ENCODE measurements around the gene AKR7A3. TPM values are rescaled to one million over a fixed set of nuclear protein-coding genes. Genes with fewer than 3 reads are reported as not detected.

The AKR7A3 gene
- polyA plus RNA-seq, 1 of the 3 experiments (the other 2 are of a cell fraction), result 0.38 TPM

DNA sequence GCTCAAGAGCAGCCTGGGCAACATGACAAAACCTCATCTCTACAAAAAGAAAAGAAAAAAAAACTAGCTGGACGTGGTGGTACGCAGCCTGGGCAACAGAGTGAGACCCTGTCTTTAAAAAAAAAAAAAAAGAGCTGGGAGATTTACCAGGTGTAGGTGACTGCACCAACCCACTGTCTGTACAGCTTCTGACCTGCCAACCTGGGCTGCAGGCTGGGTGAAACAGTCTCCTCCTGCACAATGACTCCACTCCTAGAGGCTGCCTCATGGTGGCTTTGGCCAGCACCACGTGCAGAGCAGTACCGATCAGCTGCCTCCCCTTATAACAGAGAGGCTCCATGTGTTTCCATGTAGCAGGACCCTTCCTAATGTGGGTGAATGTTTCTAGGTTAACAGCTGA, 33.3 kb downstream of the AKR7A3 start:
- no peak for DNase-seq
- Histone ChIP-seq H3K4me3 (ENCODE audit: low read depth in 2 of 2, low read length in 1 of 2) (no peak overlapping the region), H3K27ac (ENCODE audit: low read depth in 2 of 2, low read length in 1 of 2) (no peak overlapping the region), H3K9ac (no peak overlapping the region), H2AFZ (ENCODE audit: low read depth) (no peak overlapping the region), H3K9me3 (no peaks in the 10 kb centered on the region), H3K79me2 (ENCODE audit: insufficient read depth) (peaks cover 66% of the 10 kb centered on the region), H3K4me2 (no peak overlapping the region), H3K4me1 (ENCODE audit: control insufficient read depth in 1 of 2, insufficient read depth in 2 of 2, low read depth in 1 of 2, low read length in 1 of 2) (peaks cover 11 to 16% of the 10 kb centered on the region in 2 experiments; a peak in 3 of 4 replicates), H3F3A (replicated peaks; ENCODE audit: insufficient read depth) (peaks cover 3% of the 10 kb centered on the region), H3K27me3 (ENCODE audit: insufficient read depth) (no peaks in the 10 kb centered on the region), H3K9me2 (no peaks in the 10 kb centered on the region), H3K36me3 (replicated peaks in 1 of 2; ENCODE audit: control insufficient read depth in 1 of 2, insufficient read depth in 2 of 2, low read length in 1 of 2) (peaks cover 15 to 43% of the 10 kb centered on the region in 2 experiments), H4K20me1 (ENCODE audit: insufficient read depth) (peaks cover 13% of the 10 kb centered on the region; the same call in 1 of the 2 replicates)
- TF ChIP-seq NRF1 (IDR thresholded peaks at IDR 0.05; ENCODE audit: low read depth, low read length) (no peak), NFIC (IDR thresholded peaks at IDR 0.05; ENCODE audit: borderline replicate concordance) (no peak), TEAD4 (IDR thresholded peaks at IDR 0.05; ENCODE audit: borderline replicate concordance, insufficient read depth) (no peak), POLR2AphosphoS5 (IDR thresholded peaks at IDR 0.05; ENCODE audit: low read depth, low read length) (no peak), USF1 (IDR thresholded peaks at IDR 0.05; ENCODE audit: borderline replicate concordance, low read depth) (no peak), FOSL2 (IDR thresholded peaks at IDR 0.05; ENCODE audit: borderline replicate concordance, low read depth) (no peak), FOXJ3 (CRISPR knock-in tag; IDR thresholded peaks at IDR 0.05) (no peak), TAF1 (IDR thresholded peaks at IDR 0.05; ENCODE audit: borderline replicate concordance, low read depth, low read length) (no peak), EP300 (IDR thresholded peaks at IDR 0.05; ENCODE audit: borderline replicate concordance in 1 of 2, low read depth in 1 of 2, low read length in 1 of 2) (no peak), FOXM1 (IDR thresholded peaks at IDR 0.05; ENCODE audit: low read depth) (no peak), YY1 (IDR thresholded peaks at IDR 0.05; ENCODE audit: low read depth) (no peak), GABPA (IDR thresholded peaks at IDR 0.05; ENCODE audit: low read depth) (no peak), ELF1 (IDR thresholded peaks at IDR 0.05) (no peak), USF2 (IDR thresholded peaks at IDR 0.05; ENCODE audit: borderline replicate concordance, low read depth, low read length) (no peak), EZH2phosphoT487 (IDR thresholded peaks at IDR 0.05; ENCODE audit: borderline replicate concordance, low read depth) (no peak), RCOR1 (IDR thresholded peaks at IDR 0.05; ENCODE audit: low read length) (no peak)
- ChIA-PET CTCF (interaction anchor here (0.6 to 1.8 kb wide), 4 partner anchors 14 to 399 kb away, joined by 3 to 4 read pairs (median 3); no protein-coding TSS in a partner anchor), POLR2A (no interaction called here)
- 92% methylated on average over 2 of the region's 4 CpGs for WGBS (ENCODE audit: low lambda C conversion rate)

DNA sequence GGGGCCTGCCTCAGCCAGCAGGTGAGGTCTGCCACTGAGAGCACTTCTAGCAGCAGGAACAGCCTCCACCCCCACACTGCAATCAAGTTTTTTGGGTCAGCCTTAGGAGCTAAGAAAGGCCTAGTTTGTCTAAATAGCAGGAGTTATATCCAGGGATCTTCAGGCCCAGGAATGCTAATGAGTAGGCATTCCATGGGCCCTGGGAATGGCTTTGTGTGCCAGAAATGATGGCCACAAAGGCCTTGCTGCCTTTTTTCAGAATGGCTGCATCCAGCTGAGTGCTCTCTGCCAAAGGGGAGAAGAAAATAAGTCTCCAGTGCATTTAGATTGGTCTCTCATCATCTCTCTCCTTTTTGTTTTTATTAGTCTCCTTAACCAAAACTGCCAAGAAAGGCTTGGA, 34.2 kb downstream of the AKR7A3 start:
- H3K36me3 ChIP-seq (replicated peaks in 1 of 2; ENCODE audit: control insufficient read depth in 1 of 2, insufficient read depth in 2 of 2, low read length in 1 of 2), result peaks cover 15 to 38% of the 10 kb centered on the region in 2 experiments
- CTCF ChIA-PET, result interaction anchor here (0.9 to 1.5 kb wide), 2 partner anchors 13 to 397 kb away, joined by 4 read pairs; no protein-coding TSS in a partner anchor
- DNase-seq, result no peak
- TF ChIP-seq JUND (IDR thresholded peaks at IDR 0.05) (no peak), USF2 (IDR thresholded peaks at IDR 0.05; ENCODE audit: borderline replicate concordance, low read depth, low read length) (no peak), GABPA (IDR thresholded peaks at IDR 0.05; ENCODE audit: low read depth) (no peak), RFX5 (IDR thresholded peaks at IDR 0.05; ENCODE audit: low read length) (no peak), NRF1 (IDR thresholded peaks at IDR 0.05; ENCODE audit: low read depth, low read length) (no peak), SMC3 (IDR thresholded peaks at IDR 0.05; ENCODE audit: low read depth, low read length) (no peak), RXRA (IDR thresholded peaks at IDR 0.05; ENCODE audit: borderline replicate concordance, low read depth) (no peak), MXI1 (IDR thresholded peaks at IDR 0.05; ENCODE audit: low read depth, low read length) (no peak), TCF12 (IDR thresholded peaks at IDR 0.05) (no peak)
- TF ChIP-seq, protein P1, sequence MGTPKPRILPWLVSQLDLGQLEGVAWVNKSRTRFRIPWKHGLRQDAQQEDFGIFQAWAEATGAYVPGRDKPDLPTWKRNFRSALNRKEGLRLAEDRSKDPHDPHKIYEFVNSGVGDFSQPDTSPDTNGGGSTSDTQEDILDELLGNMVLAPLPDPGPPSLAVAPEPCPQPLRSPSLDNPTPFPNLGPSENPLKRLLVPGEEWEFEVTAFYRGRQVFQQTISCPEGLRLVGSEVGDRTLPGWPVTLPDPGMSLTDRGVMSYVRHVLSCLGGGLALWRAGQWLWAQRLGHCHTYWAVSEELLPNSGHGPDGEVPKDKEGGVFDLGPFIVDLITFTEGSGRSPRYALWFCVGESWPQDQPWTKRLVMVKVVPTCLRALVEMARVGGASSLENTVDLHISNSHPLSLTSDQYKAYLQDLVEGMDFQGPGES (IDR thresholded peaks at IDR 0.05; ENCODE audit: low read depth, low read length), result no peak
- TF ChIP-seq, protein P2, sequence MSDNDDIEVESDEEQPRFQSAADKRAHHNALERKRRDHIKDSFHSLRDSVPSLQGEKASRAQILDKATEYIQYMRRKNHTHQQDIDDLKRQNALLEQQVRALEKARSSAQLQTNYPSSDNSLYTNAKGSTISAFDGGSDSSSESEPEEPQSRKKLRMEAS (IDR thresholded peaks at IDR 0.05; ENCODE audit: low read depth), result no peak
- TF ChIP-seq, protein P3, sequence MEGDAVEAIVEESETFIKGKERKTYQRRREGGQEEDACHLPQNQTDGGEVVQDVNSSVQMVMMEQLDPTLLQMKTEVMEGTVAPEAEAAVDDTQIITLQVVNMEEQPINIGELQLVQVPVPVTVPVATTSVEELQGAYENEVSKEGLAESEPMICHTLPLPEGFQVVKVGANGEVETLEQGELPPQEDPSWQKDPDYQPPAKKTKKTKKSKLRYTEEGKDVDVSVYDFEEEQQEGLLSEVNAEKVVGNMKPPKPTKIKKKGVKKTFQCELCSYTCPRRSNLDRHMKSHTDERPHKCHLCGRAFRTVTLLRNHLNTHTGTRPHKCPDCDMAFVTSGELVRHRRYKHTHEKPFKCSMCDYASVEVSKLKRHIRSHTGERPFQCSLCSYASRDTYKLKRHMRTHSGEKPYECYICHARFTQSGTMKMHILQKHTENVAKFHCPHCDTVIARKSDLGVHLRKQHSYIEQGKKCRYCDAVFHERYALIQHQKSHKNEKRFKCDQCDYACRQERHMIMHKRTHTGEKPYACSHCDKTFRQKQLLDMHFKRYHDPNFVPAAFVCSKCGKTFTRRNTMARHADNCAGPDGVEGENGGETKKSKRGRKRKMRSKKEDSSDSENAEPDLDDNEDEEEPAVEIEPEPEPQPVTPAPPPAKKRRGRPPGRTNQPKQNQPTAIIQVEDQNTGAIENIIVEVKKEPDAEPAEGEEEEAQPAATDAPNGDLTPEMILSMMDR (IDR thresholded peaks at IDR 0.05), result no peak

More for the DNA sequence above, 34.2 kb downstream of the AKR7A3 start:
- no peak overlapping the region for H3K27ac ChIP-seq (ENCODE audit: low read depth in 2 of 2, low read length in 1 of 2)
- peaks cover 75% of the 10 kb centered on the region for H3K79me2 ChIP-seq (ENCODE audit: insufficient read depth)
- peaks cover 3% of the 10 kb centered on the region for H3F3A ChIP-seq (replicated peaks; ENCODE audit: insufficient read depth)
- no peaks in the 10 kb centered on the region for H3K27me3 ChIP-seq (ENCODE audit: insufficient read depth)
- H3K9ac ChIP-seq, result no peak overlapping the region
- no peak overlapping the region for H3K4me2 ChIP-seq
- peaks cover 13% of the 10 kb centered on the region; the same call in 1 of the 2 replicates for H4K20me1 ChIP-seq (ENCODE audit: insufficient read depth)
- H3K4me3 ChIP-seq (ENCODE audit: low read depth in 2 of 2, low read length in 1 of 2), result no peak overlapping the region
- no peak overlapping the region for H2AFZ ChIP-seq (ENCODE audit: low read depth)
- POLR2A ChIA-PET, result no interaction called here
- no peaks in the 10 kb centered on the region for H3K9me2 ChIP-seq
- H3K4me1 ChIP-seq (ENCODE audit: control insufficient read depth in 1 of 2, insufficient read depth in 2 of 2, low read depth in 1 of 2, low read length in 1 of 2), result peaks cover 14 to 17% of the 10 kb centered on the region in 2 experiments; a peak in 3 of 4 replicates
- H3K9me3 ChIP-seq, result no peaks in the 10 kb centered on the region
